H1 (cell line): ENCODE data around the gene ADAMTS9. TPM values are rescaled to one million over a fixed set of nuclear protein-coding genes. Genes with fewer than 3 reads are reported as not detected.

Experiments used
- CTCF ChIA-PET: fragments of 300-600 bp; sonication (Branson Sonifier 250); formaldehyde crosslinking; loops from one replicate; lab custom pipeline; 2021; ENCODE audit not compliant: partially characterized antibody; lab: Charles Lee
- POLR2A ChIA-PET: fragments of 300-600 bp; sonication (Branson Sonifier 250); formaldehyde crosslinking; loops from one replicate; lab custom pipeline; 2021; ENCODE audit warnings: inconsistent platforms; ENCODE audit not compliant: partially characterized antibody; lab: Charles Lee
- DNase-seq, 2 experiments: peaks; one replicate each; pipeline versions ENCODE4 v3.0.0 to v3.0.0-alpha.2; 2010 to 2022; ENCODE audit warnings: low spot score in 2 of 2, low read depth in 1 of 2, mixed read lengths in 1 of 2
- FAIRE-seq: peaks from 2 replicates; lab custom pipeline; 2011; peaks lifted over from hg19 to GRCh38; lab: Jason Lieb, UNC
- H2AFZ ChIP-seq: 2 replicates; pipeline ENCODE4 v1.8.1; 2012; ENCODE audit warnings: low read length, inconsistent platforms
- H2AK5ac ChIP-seq: 2 replicates; pipeline ENCODE4 v1.6.1; 2013; ENCODE audit warnings: low read depth, low read length
- H2BK120ac ChIP-seq: replicated peaks from 2 replicates; pipeline ENCODE3; 2013; ENCODE audit warnings: low read depth, low read length, inconsistent platforms
- H2BK12ac ChIP-seq: 2 replicates; pipeline ENCODE4 v1.6.1; 2013; ENCODE audit warnings: low read depth, low read length
- H2BK15ac ChIP-seq: 2 replicates; pipeline ENCODE4 v1.6.1; 2013; ENCODE audit warnings: low read length
- H2BK20ac ChIP-seq: 2 replicates; pipeline ENCODE4 v1.6.1; 2013; ENCODE audit warnings: low read length
- H2BK5ac ChIP-seq: 2 replicates; pipeline ENCODE4 v1.6.1; 2013; ENCODE audit warnings: low read depth, low read length
- H3K14ac ChIP-seq: 2 replicates; pipeline ENCODE4 v1.6.1; 2013; ENCODE audit warnings: inconsistent platforms; ENCODE audit not compliant: insufficient read length
- H3K18ac ChIP-seq: 2 replicates; pipeline ENCODE4 v1.6.1; 2013; ENCODE audit warnings: low read length; ENCODE audit errors: extremely low read depth
- H3K23ac ChIP-seq: 2 replicates; pipeline ENCODE4 v1.6.1; 2013; ENCODE audit warnings: inconsistent platforms; ENCODE audit not compliant: insufficient read length
- H3K23me2 ChIP-seq: 2 replicates; pipeline ENCODE4 v1.6.1; 2013; ENCODE audit warnings: low read depth, low read length
- H3K27ac ChIP-seq: 2 replicates; pipeline ENCODE4 v1.6.1; 2011; ENCODE audit warnings: low read depth, low read length, inconsistent platforms
- H3K27me3 ChIP-seq, 4 experiments: replicated peaks in 1 of 4; 1 replicate in 1 of 4; 2 replicates in 3 of 4; pipeline versions ENCODE4 v1.6.1 to v1.8.1; 2011 to 2013; ENCODE audit warnings: low read length in 3 of 4, mild to moderate bottlenecking in 3 of 4, inconsistent platforms in 2 of 4, mixed read lengths in 2 of 4, moderate library complexity in 1 of 4; ENCODE audit not compliant: control insufficient read depth in 3 of 4, insufficient read depth in 3 of 4; ENCODE audit errors: extremely low read depth in 1 of 4
- H3K36me3 ChIP-seq, 4 experiments: 2 replicates each; pipeline versions ENCODE4 v1.6.1 to v1.8.1; 2011 to 2013; ENCODE audit warnings: mild to moderate bottlenecking in 4 of 4, low read length in 3 of 4, moderate library complexity in 2 of 4, control low read depth in 1 of 4, inconsistent platforms in 1 of 4; ENCODE audit not compliant: insufficient read depth in 4 of 4, control insufficient read depth in 2 of 4
- H3K4ac ChIP-seq: replicated peaks from 2 replicates; pipeline ENCODE3; 2013; ENCODE audit warnings: low read length, low read depth, mixed read lengths, inconsistent platforms; ENCODE audit not compliant: insufficient read length
- H3K4me1 ChIP-seq, 4 experiments: replicated peaks in 1 of 4; 1 replicate in 1 of 4; 2 replicates in 3 of 4; pipeline versions ENCODE4 v1.6.1 to v1.8.1; 2011 to 2013; ENCODE audit warnings: low read length in 3 of 4, inconsistent platforms in 2 of 4, mixed read lengths in 1 of 4; ENCODE audit not compliant: insufficient read depth in 4 of 4, control insufficient read depth in 3 of 4
- H3K4me2 ChIP-seq, 2 experiments: 2 replicates each; pipeline versions ENCODE4 v1.6.1 to v1.8.1; 2011 to 2013; ENCODE audit warnings: low read depth in 2 of 2, low read length in 2 of 2, control low read depth in 1 of 2, inconsistent platforms in 1 of 2, mild to moderate bottlenecking in 1 of 2; ENCODE audit not compliant: insufficient read depth in 1 of 2
- H3K4me3 ChIP-seq, 4 experiments: fragments of 200-600, 300-600 bp in 1 of 4; sonication (generic), shearing (Covaris generic), sonication (Bioruptor Twin) in 1 of 4; 2 replicates each; pipeline versions ENCODE4 v1.5.1 to v1.8.1; 2011 to 2016; ENCODE audit warnings: low read length in 4 of 4, low read depth in 3 of 4, control low read depth in 2 of 4, inconsistent platforms in 2 of 4, mild to moderate bottlenecking in 2 of 4, mixed read lengths in 1 of 4, moderate library complexity in 1 of 4; ENCODE audit not compliant: insufficient read depth in 2 of 4; ENCODE audit errors: extremely low read depth in 1 of 4
- H3K56ac ChIP-seq: replicated peaks from 2 replicates; pipeline ENCODE3; 2013; ENCODE audit warnings: low read depth, mild to moderate bottlenecking, mixed read lengths, low read length, inconsistent platforms; ENCODE audit not compliant: insufficient read length
- H3K79me1 ChIP-seq: 2 replicates; pipeline ENCODE4 v1.6.1; 2013; ENCODE audit warnings: low read depth, low read length, control low read depth
- H3K79me2 ChIP-seq, 2 experiments: 2 replicates each; pipeline versions ENCODE4 v1.6.1 to v1.8.1; 2012 to 2013; ENCODE audit warnings: low read length in 2 of 2, mild to moderate bottlenecking in 2 of 2, inconsistent platforms in 1 of 2; ENCODE audit not compliant: insufficient read depth in 2 of 2, control insufficient read depth in 1 of 2
- H3K9ac ChIP-seq, 4 experiments: replicated peaks in 1 of 4; 1 replicate in 1 of 4; 2 replicates in 3 of 4; pipeline versions ENCODE4 v1.6.1 to v1.8.1; 2011 to 2013; ENCODE audit warnings: low read depth in 3 of 4, low read length in 3 of 4, control low read depth in 2 of 4, mild to moderate bottlenecking in 2 of 4, moderate library complexity in 2 of 4, inconsistent platforms in 1 of 4; ENCODE audit errors: extremely low read depth in 1 of 4
- H3K9me3 ChIP-seq, 2 experiments: 2 replicates each; pipeline versions ENCODE4 v1.6.1 to v1.8.1; 2012 to 2013; ENCODE audit warnings: mild to moderate bottlenecking in 2 of 2, moderate library complexity in 2 of 2, control low read depth in 1 of 2, inconsistent platforms in 1 of 2, low read depth in 1 of 2, low read length in 1 of 2, mixed read lengths in 1 of 2; ENCODE audit not compliant: insufficient read depth in 2 of 2
- H4K20me1 ChIP-seq, 2 experiments: replicated peaks in 1 of 2; 2 replicates each; pipeline versions ENCODE3 to v1.8.1; 2011 to 2013; ENCODE audit warnings: inconsistent platforms in 2 of 2, low read length in 2 of 2, mild to moderate bottlenecking in 1 of 2; ENCODE audit not compliant: insufficient read depth in 2 of 2, control insufficient read depth in 1 of 2
- H4K5ac ChIP-seq: 2 replicates; pipeline ENCODE4 v1.6.1; 2013; ENCODE audit warnings: low read length, low read depth, mixed read lengths, inconsistent platforms; ENCODE audit not compliant: insufficient read length
- H4K8ac ChIP-seq: 2 replicates; pipeline ENCODE4 v1.8.0; 2013; ENCODE audit warnings: mild to moderate bottlenecking, moderate library complexity, low read length, inconsistent platforms; ENCODE audit not compliant: insufficient read depth; ENCODE audit errors: extremely low read depth
- H4K91ac ChIP-seq: replicated peaks from 2 replicates; pipeline ENCODE3; 2013; ENCODE audit warnings: low read length, mixed read lengths, inconsistent platforms; ENCODE audit not compliant: insufficient read length
- BCL11A ChIP-seq, 2 experiments: IDR thresholded peaks; one replicate each; pipeline ENCODE4 v1.6.1; 2011; ENCODE audit warnings: low read depth in 2 of 2, low read length in 2 of 2, mild to moderate bottlenecking in 2 of 2
- CHD1 ChIP-seq: IDR thresholded peaks from 2 replicates; pipeline ENCODE4 v1.6.1; 2012; ENCODE audit warnings: low read depth, low read length, improper control_type of control experiment
- KDM4A ChIP-seq: IDR thresholded peaks from one replicate; pipeline ENCODE4 v1.7.1; 2012; ENCODE audit warnings: low read depth, mild to moderate bottlenecking, moderate library complexity, low read length, inconsistent platforms; ENCODE audit not compliant: severe bottlenecking
- SP2 ChIP-seq: IDR thresholded peaks from 2 replicates; pipeline ENCODE4 v1.6.1; 2012; ENCODE audit warnings: mild to moderate bottlenecking, low read length, inconsistent platforms
- WGBS, 2 experiments: shearing (Covaris generic) in 1 of 2; methylation state at CpG; one replicate each; pipeline versions ENCODE4 v1.1.6 to v1.1.7; 2013 to 2015; ENCODE audit warnings: low lambda C conversion rate in 2 of 2, mixed read lengths in 2 of 2, inconsistent platforms in 1 of 2, low coverage in 1 of 2, missing lambda C conversion rate in 1 of 2; ENCODE audit not compliant: insufficient replicate concordance in 2 of 2, insufficient coverage in 1 of 2, insufficient read length in 1 of 2; ENCODE audit errors: extremely low coverage in 1 of 2, missing lambda C conversion rate in 1 of 2; 5-methylcytosine and 5-hydroxymethylcytosine counted together
- polyA plus RNA-seq, 7 experiments: library from polyadenylated mRNA; depleted of rRNA in 3 of 7; stranded (reverse) in 5 of 7; unstranded in 2 of 7; fragments of >200 nt in 5 of 7; fragments of 200-250 nt in 2 of 7; gene quantifications; 1 replicate in 5 of 7; 2 replicates in 1 of 7; 4 replicates in 1 of 7; pipeline versions ENCODE4 v1.2.1 to v1.2.3, GENCODE V29; 2011 to 2013; ENCODE audit warnings: missing spikeins in 2 of 7, mixed read lengths in 2 of 7
- total RNA-seq: library from RNA; stranded (reverse); fragmentation: NEBNext Ultra II Directional; extraction: Animal tissue kit (Norgen Biotek cat#: 25700); gene quantifications from 2 replicates; pipeline ENCODE4 v1.2.1, GENCODE V29; 2021

Gene ADAMTS9
- total and polyA plus RNA-seq, 2 of the 8 experiments (the other 6 are each of a cell fraction or from before 2014, with no cell fraction given) = 0.20 to 0.41 TPM

DNA sequence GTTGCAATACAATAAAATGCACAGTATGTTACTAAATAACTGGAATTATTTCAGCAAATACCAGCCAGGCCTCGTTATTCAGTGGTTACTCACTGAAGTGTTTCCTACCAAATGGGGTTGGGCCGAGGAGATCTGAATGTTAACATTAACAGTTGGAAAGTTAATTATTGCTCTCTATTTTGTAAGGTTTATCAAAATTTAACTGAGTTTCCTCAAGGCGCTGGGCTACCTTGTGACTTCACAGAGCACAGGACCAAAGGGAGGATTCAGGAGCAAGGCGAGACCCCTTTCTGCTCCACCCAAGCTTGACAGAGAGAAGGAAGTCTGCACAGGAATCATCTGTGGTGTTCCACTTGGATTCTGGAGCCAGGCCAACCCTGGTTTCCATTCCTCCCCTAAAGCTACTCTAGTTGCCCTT, 21.6 kb downstream of the ADAMTS9 start:
- Histone ChIP-seq H3K9ac (no peak overlapping the region), H3K4me3 (no peak overlapping the region), H3K23me2 (no peaks in the 10 kb centered on the region), H3K27ac (no peak overlapping the region), H2BK5ac (no peak overlapping the region), H4K20me1 (no peaks in the 10 kb centered on the region), H4K5ac (no peak overlapping the region), H2BK12ac (no peak overlapping the region), H3K79me1 (no peaks in the 10 kb centered on the region), H2AFZ (no peak overlapping the region), H3K27me3 (no peaks in the 10 kb centered on the region), H4K91ac (no peak overlapping the region), H3K4ac (no peak overlapping the region), H3K56ac (no peak overlapping the region), H3K18ac (no peak overlapping the region), H4K8ac (no peak overlapping the region), H2AK5ac (no peak overlapping the region), H2BK15ac (no peak overlapping the region), H2BK120ac (no peak overlapping the region), H3K4me2 (no peak overlapping the region), H3K9me3 (peaks cover 0 to 4% of the 10 kb centered on the region in 2 experiments; a peak in 1 of 4 replicates), H3K14ac (no peak overlapping the region), H3K23ac (no peak overlapping the region), H3K79me2 (no peaks in the 10 kb centered on the region), H2BK20ac (no peak overlapping the region), H3K4me1 (peaks cover 0 to 3% (median 2%) of the 10 kb centered on the region in 4 experiments; a peak in 1 of 7 replicates), H3K36me3 (no peaks in the 10 kb centered on the region)
- POLR2A ChIA-PET = no interaction called here
- no peak for FAIRE-seq
- CTCF ChIA-PET = no interaction called here
- no peak for DNase-seq
- WGBS, 2 experiments = 86% methylated on average over 4 of the region's 4 CpGs; no CpG with 5 or more reads in 1 of the 2 experiments
- TF ChIP-seq BCL11A (IDR thresholded peaks at IDR 0.05; ENCODE audit: low read depth in 2 of 2, low read length in 2 of 2) = no peak
- no peak for TF ChIP-seq SP2
- TF ChIP-seq CHD1 = no peak
- TF ChIP-seq KDM4A = no peak
